ENCODE data around the gene MYOF.

Gene MYOF

GRCh38 chr10:93496322-93497041 lies 14.3 kb upstream of the MYOF start, which contains the start of gene CEP55:
CEP55 (plus strand) TSS chr10:93496612; CDS start chr10:93500052, 3,440 bp downstream.
- TF ChIP-seq ZNF274 (IDR thresholded peaks at IDR 0.05; ENCODE audit: low read depth, low read length): no peak
- H3K4me3 ChIP-seq (ENCODE audit: low read length): peak within 1 kb of the TSS; percentile 96

GRCh38 chr10:93495654-93496321 lies 13.7 kb upstream of the MYOF start:
- TF ChIP-seq ZNF274 (IDR thresholded peaks at IDR 0.05; ENCODE audit: low read depth, low read length): no peak
- peak overlapping the region; percentile 96 for H3K4me3 ChIP-seq (ENCODE audit: low read length)

GRCh38 chr10:93494494-93494893 lies 12.4 kb upstream of the MYOF start:
- no peak for TF ChIP-seq ZNF274 (IDR thresholded peaks at IDR 0.05; ENCODE audit: low read depth, low read length)
- H3K4me3 ChIP-seq (ENCODE audit: low read length): no peak overlapping the region

GRCh38 chr10:93493162-93493561 lies 11.0 kb upstream of the MYOF start:
- H3K4me3 ChIP-seq (ENCODE audit: low read length): no peak overlapping the region
- no peak for TF ChIP-seq ZNF274 (IDR thresholded peaks at IDR 0.05; ENCODE audit: low read depth, low read length)

- no peak overlapping the region for H3K4me3 ChIP-seq (ENCODE audit: low read length)
- no peak for TF ChIP-seq ZNF274 (IDR thresholded peaks at IDR 0.05; ENCODE audit: low read depth, low read length)
Observed at GRCh38 chr10:93491602-93492121, 9.5 kb upstream of the MYOF start.

- TF ChIP-seq ZNF274 (IDR thresholded peaks at IDR 0.05; ENCODE audit: low read depth, low read length): no peak
- no peak overlapping the region for H3K4me3 ChIP-seq (ENCODE audit: low read length)
Observed at GRCh38 chr10:93488956-93489528, 6.9 kb upstream of the MYOF start.

- H3K4me3 ChIP-seq (ENCODE audit: low read length): no peak overlapping the region
- no peak for TF ChIP-seq ZNF274 (IDR thresholded peaks at IDR 0.05; ENCODE audit: low read depth, low read length)
Observed at GRCh38 chr10:93485690-93486089, 3.6 kb upstream of the MYOF start.

- no peak for TF ChIP-seq ZNF274 (IDR thresholded peaks at IDR 0.05; ENCODE audit: low read depth, low read length)
- H3K4me3 ChIP-seq (ENCODE audit: low read length): peak overlapping the region; percentile 51
Observed at GRCh38 chr10:93481637-93482144, 443 bp downstream of the MYOF start.

GRCh38 chr10:93478873-93479272 lies 3.3 kb downstream of the MYOF start:
- TF ChIP-seq ZNF274 (IDR thresholded peaks at IDR 0.05; ENCODE audit: low read depth, low read length): no peak
- H3K4me3 ChIP-seq (ENCODE audit: low read length): no peak overlapping the region

GRCh38 chr10:93476756-93477155 lies 5.4 kb downstream of the MYOF start:
- H3K4me3 ChIP-seq (ENCODE audit: low read length): no peak overlapping the region
- TF ChIP-seq ZNF274 (IDR thresholded peaks at IDR 0.05; ENCODE audit: low read depth, low read length): no peak

GRCh38 chr10:93475871-93476270 lies 6.3 kb downstream of the MYOF start:
- H3K4me3 ChIP-seq (ENCODE audit: low read length): no peak overlapping the region
- no peak for TF ChIP-seq ZNF274 (IDR thresholded peaks at IDR 0.05; ENCODE audit: low read depth, low read length)

GRCh38 chr10:93475227-93475626 lies 6.9 kb downstream of the MYOF start:
- H3K4me3 ChIP-seq (ENCODE audit: low read length): no peak overlapping the region
- TF ChIP-seq ZNF274 (IDR thresholded peaks at IDR 0.05; ENCODE audit: low read depth, low read length): no peak

GRCh38 chr10:93473804-93474472 lies 8.2 kb downstream of the MYOF start:
- H3K4me3 ChIP-seq (ENCODE audit: low read length): no peak overlapping the region
- TF ChIP-seq ZNF274 (IDR thresholded peaks at IDR 0.05; ENCODE audit: low read depth, low read length): no peak

- TF ChIP-seq ZNF274 (IDR thresholded peaks at IDR 0.05; ENCODE audit: low read depth, low read length): no peak
- H3K4me3 ChIP-seq (ENCODE audit: low read length): no peak overlapping the region
Observed at GRCh38 chr10:93473161-93473560, 9.0 kb downstream of the MYOF start.
